Mesothelial cell of epicardium (in vitro differentiated cells): ENCODE results near the gene TMEM163. TPM values are rescaled to one million over a fixed set of nuclear protein-coding genes. Genes with fewer than 3 reads are reported as not detected.
"Not testable (repeated sequence)": the region's sequence is repeated elsewhere in the genome, so short reads cannot be mapped to it uniquely, and the experiment has no call there.

Experiments used
- DNase-seq, 2 experiments: peaks; one replicate each; pipeline ENCODE4 v3.0.0; 2021; ENCODE audit warnings: low spot score in 2 of 2; ENCODE audit not compliant: unreplicated experiment in 2 of 2
- H3K27ac Mint-ChIP-seq: 2 replicates; pipeline ENCODE4 v1.8.0; 2021; ENCODE audit warnings: mixed read lengths
- H3K27me3 Mint-ChIP-seq: 2 replicates; pipeline ENCODE4 v1.8.0; 2021; ENCODE audit warnings: low read depth, mixed read lengths
- H3K36me3 Mint-ChIP-seq: 2 replicates; pipeline ENCODE4 v1.8.0; 2021; ENCODE audit warnings: mixed read lengths
- H3K4me1 Mint-ChIP-seq: 2 replicates; pipeline ENCODE4 v1.8.0; 2021; ENCODE audit warnings: mixed read lengths
- H3K4me3 Mint-ChIP-seq: 2 replicates; pipeline ENCODE4 v1.8.0; 2021; ENCODE audit warnings: mild to moderate bottlenecking, moderate library complexity, mixed read lengths
- H3K9me3 Mint-ChIP-seq: 2 replicates; pipeline ENCODE4 v1.8.0; 2021; ENCODE audit warnings: mixed read lengths
- total RNA-seq: library from RNA; stranded (reverse); gene quantifications from 3 replicates; pipeline ENCODE4 v1.2.1, GENCODE V29; 2021
- TF ChIP-seq, protein P1 (sequence below): fragments of 200-600 bp; sonication (generic); IDR thresholded peaks from one replicate; pipeline ENCODE4 v1.5.0; 2021; ENCODE audit warnings: antibody characterized with exemption; ENCODE audit not compliant: unreplicated experiment

Gene TMEM163
- total RNA-seq, 1 donor from 2014 or later = 0.47 TPM

DNA sequence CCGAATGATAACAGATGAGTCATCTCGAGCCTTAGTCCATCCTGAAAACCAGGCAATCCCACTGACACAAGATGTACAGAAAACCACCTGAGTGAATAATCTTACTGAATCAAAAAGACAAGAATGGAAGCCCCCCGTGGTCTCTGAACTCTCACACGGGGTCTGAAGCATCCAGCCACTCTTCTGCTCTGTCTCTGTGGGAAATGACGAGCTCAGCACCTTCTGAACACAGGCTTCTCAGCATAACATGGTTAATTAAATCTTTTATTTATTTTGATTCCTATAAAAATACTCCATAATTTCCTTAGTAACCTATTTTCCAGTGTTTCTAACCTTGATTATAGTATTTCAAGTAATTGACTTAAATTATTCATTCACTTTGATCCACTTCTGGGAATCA is 203.7 kb downstream of the TMEM163 start:
- Mint-ChIP-seq H3K9me3 (no peaks in the 10 kb centered on the region), H3K4me1 (peaks cover 4% of the 10 kb centered on the region), H3K4me3 (no peak overlapping the region), H3K27ac (no peak overlapping the region), H3K36me3 (no peaks in the 10 kb centered on the region), H3K27me3 (peaks cover 9% of the 10 kb centered on the region)
- TF ChIP-seq, protein P1, sequence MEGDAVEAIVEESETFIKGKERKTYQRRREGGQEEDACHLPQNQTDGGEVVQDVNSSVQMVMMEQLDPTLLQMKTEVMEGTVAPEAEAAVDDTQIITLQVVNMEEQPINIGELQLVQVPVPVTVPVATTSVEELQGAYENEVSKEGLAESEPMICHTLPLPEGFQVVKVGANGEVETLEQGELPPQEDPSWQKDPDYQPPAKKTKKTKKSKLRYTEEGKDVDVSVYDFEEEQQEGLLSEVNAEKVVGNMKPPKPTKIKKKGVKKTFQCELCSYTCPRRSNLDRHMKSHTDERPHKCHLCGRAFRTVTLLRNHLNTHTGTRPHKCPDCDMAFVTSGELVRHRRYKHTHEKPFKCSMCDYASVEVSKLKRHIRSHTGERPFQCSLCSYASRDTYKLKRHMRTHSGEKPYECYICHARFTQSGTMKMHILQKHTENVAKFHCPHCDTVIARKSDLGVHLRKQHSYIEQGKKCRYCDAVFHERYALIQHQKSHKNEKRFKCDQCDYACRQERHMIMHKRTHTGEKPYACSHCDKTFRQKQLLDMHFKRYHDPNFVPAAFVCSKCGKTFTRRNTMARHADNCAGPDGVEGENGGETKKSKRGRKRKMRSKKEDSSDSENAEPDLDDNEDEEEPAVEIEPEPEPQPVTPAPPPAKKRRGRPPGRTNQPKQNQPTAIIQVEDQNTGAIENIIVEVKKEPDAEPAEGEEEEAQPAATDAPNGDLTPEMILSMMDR = no peak
- no peak for DNase-seq

DNA sequence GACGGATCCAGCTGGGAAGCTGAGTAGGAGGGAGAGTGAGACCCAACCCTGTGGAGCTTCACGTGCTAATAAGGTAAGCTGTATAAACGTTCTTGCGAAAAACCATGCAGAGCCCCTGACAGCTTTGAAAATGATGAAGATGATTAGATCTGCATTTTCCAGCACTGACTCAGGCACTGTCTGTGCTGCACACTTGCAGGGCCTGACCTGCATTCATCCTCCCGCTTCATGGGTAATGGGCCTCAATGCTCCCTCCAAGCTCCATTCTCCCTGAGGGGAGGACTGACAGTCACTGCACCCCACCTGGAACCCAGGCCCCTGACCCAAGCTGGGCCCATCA is 205.4 kb downstream of the TMEM163 start:
- no peak for DNase-seq
- TF ChIP-seq, protein P1 = no peak
- Mint-ChIP-seq H3K36me3 (no peaks in the 10 kb centered on the region), H3K27ac (no peak overlapping the region), H3K9me3 (no peaks in the 10 kb centered on the region), H3K4me1 (peaks cover 4% of the 10 kb centered on the region), H3K4me3 (no peak overlapping the region), H3K27me3 (peaks cover 3% of the 10 kb centered on the region)

DNA sequence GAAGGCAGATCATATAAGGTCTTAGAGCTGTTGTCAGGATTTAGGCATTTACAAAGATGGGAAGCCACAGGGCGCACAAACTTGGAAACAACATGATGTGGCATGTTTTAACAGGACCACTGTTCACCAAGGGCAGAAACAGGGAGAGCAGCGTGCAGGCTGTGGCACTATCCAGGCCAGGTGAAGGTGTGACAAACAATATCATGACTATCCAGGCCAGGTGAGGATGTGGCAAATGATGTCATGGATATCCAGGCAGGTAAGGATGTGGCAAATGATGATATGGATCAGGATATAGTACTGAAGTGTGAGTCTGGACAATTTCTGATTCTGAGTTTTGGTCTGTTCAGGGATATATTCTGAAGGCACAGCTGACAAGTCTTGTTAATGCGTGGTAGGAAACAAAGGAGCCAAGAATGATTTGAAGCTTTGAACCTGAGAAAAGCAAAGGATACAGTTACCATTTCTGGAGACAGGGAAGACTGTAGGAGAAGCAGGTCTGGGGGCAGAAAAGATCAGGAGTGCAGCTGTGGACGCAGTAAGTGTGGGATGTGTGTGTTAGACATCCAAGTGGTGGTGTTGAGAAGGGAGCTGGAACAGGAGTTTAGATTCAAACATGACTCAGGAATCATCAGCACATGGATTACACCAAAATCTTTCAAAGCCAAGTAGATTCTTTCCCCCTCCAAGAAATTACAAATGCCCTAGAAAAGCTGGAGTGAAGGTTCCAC is 205.9 kb downstream of the TMEM163 start:
- H3K27me3 Mint-ChIP-seq = no peaks in the 10 kb centered on the region
- no peak for DNase-seq
- no peak overlapping the region for H3K27ac Mint-ChIP-seq
- H3K4me1 Mint-ChIP-seq = peaks cover 4% of the 10 kb centered on the region
- no peak overlapping the region for H3K4me3 Mint-ChIP-seq
- TF ChIP-seq, protein P1 = no peak
- H3K9me3 Mint-ChIP-seq = no peaks in the 10 kb centered on the region
- H3K36me3 Mint-ChIP-seq = no peaks in the 10 kb centered on the region

DNA sequence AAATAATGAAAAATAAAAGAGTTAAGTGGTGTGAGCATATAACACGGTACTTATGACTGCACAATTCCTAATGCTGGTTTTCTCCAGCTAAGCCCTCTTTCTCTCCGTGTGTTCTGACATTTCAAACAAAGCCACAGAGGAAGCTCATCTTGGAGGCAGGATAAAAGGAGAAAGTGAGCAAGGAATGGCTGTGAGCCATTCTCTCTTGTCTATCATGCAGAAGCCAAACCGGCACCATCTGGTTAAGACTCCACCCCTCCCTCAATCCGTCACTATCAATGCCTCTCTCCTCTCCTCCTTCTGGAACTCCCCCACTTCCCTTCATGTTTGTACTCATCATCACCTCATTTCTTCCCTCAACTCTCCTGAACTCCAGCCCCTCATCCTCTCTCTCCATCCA is 210.4 kb downstream of the TMEM163 start:
- Mint-ChIP-seq H3K4me3 (no peak overlapping the region), H3K4me1 (peaks cover 4% of the 10 kb centered on the region), H3K27ac (no peak overlapping the region), H3K27me3 (peaks cover 3% of the 10 kb centered on the region), H3K36me3 (no peaks in the 10 kb centered on the region), H3K9me3 (no peaks in the 10 kb centered on the region)
- TF ChIP-seq, protein P1 = no peak
- DNase-seq = no peak

DNA sequence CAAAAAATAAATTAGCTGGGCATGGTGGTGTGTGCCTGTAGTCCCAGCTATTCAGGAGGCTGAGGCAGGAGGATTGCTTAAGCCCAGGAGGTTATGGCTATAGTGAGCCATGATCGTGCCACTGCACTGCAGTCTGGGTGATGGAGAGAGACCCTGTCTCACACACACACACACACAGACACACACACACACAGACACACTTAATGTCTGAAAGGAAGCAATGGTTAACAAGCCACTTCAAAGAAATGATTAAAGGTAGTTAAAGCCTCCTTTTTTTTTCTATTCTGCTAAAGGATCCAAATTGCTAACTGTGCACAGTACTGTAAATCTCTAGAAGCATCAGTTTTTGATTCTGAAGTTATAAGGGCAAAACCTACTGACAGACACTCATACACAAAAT is 211.1 kb downstream of the TMEM163 start:
- no peak overlapping the region for H3K4me3 Mint-ChIP-seq
- H3K9me3 Mint-ChIP-seq = no peaks in the 10 kb centered on the region
- H3K36me3 Mint-ChIP-seq = no peaks in the 10 kb centered on the region
- DNase-seq = no peak
- H3K27ac Mint-ChIP-seq = no peak overlapping the region
- H3K27me3 Mint-ChIP-seq = peaks cover 6% of the 10 kb centered on the region
- H3K4me1 Mint-ChIP-seq = no peaks in the 10 kb centered on the region
- TF ChIP-seq, protein P1 = no peak

DNA sequence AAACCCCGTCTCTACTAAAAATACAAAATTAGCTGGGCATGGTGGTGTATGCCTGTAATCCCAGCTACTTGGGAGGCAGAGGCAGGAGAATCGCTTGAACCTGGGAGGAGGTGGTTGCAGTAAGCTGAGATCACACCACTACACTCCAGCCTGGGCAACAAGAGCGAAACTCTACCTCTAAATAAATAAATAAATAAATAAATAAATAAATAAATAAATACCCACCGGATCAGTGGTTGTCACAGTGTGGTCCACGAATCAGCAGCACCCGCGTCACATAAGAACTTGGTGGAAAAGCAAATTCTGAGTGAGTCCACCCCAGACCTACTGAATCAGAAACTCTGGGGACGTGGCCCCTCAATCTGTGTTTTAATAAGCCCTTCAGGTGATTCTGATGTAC is 211.6 kb downstream of the TMEM163 start:
- not testable (repeated sequence) for H3K36me3 Mint-ChIP-seq, H3K4me1 Mint-ChIP-seq, H3K4me3 Mint-ChIP-seq, H3K27ac Mint-ChIP-seq, H3K9me3 Mint-ChIP-seq, H3K27me3 Mint-ChIP-seq, DNase-seq
